HepG2 (cell line): ENCODE data around the gene SLC22A23. TPM values are rescaled to one million over a fixed set of nuclear protein-coding genes. Genes with fewer than 3 reads are reported as not detected.
A peak's percentile ranks its signal among the peaks of the same experiment; 100 is the strongest.

Experiments used
- ATF7 ChIP-seq, 2 experiments: fragments of 450-650 bp in 1 of 2; sonication (generic) in 1 of 2; formaldehyde crosslinking in 1 of 2; IDR thresholded peaks; 2 replicates each; pipeline versions ENCODE4 v1.4.0 to v1.6.1; 2016 to 2020; ENCODE audit warnings: antibody characterized with exemption in 1 of 2, mild to moderate bottlenecking in 1 of 2, missing genetic modification reagents in 1 of 2
- ATF7-NPFF ChIP-seq: sonication (generic); formaldehyde crosslinking; IDR thresholded peaks from 2 replicates; pipeline ENCODE4 v1.8.1; 2023; ENCODE audit warnings: mild to moderate bottlenecking, low read depth, missing genetic modification reagents, moderate library complexity
- BHLHE40 ChIP-seq: IDR thresholded peaks from 2 replicates; pipeline ENCODE4 v1.6.1; 2011; ENCODE audit warnings: low read length, improper control_type of control experiment
- GLI4 ChIP-seq: sonication (generic); formaldehyde crosslinking; IDR thresholded peaks from 2 replicates; pipeline ENCODE4 v1.5.1; 2020; ENCODE audit warnings: missing genetic modification reagents, mild to moderate bottlenecking, moderate library complexity, borderline replicate concordance
- HNF4A ChIP-seq: sonication (generic); formaldehyde crosslinking; IDR thresholded peaks from 2 replicates; pipeline ENCODE4 v1.4.0; 2020; ENCODE audit warnings: missing genetic modification reagents
- NR2F1 ChIP-seq, 2 experiments: fragments of 450-650 bp in 1 of 2; formaldehyde crosslinking in 1 of 2; IDR thresholded peaks; 2 replicates each; pipeline versions ENCODE4 v1.5.0 to v1.6.1; 2016 to 2020; ENCODE audit warnings: mild to moderate bottlenecking in 1 of 2, missing compliant biosample characterization in 1 of 2, missing genetic modification reagents in 1 of 2, moderate library complexity in 1 of 2
- SATB2 ChIP-seq: sonication (generic); formaldehyde crosslinking; IDR thresholded peaks from 2 replicates; pipeline ENCODE4 v1.5.0; 2020; ENCODE audit warnings: missing genetic modification reagents
- SMAD3 ChIP-seq: sonication (generic); formaldehyde crosslinking; IDR thresholded peaks from 2 replicates; pipeline ENCODE4 v1.4.0; 2020; ENCODE audit warnings: missing genetic modification reagents
- ZFP37 ChIP-seq: sonication (generic); formaldehyde crosslinking; IDR thresholded peaks from 2 replicates; pipeline ENCODE4 v1.4.0; 2020; ENCODE audit warnings: missing genetic modification reagents, borderline replicate concordance
- ZNF17 ChIP-seq: sonication (generic); formaldehyde crosslinking; IDR thresholded peaks from 2 replicates; pipeline ENCODE4 v1.5.0; 2020; ENCODE audit warnings: mild to moderate bottlenecking, missing genetic modification reagents
- ZNF616 ChIP-seq: sonication (generic); formaldehyde crosslinking; IDR thresholded peaks from 2 replicates; pipeline ENCODE4 v1.5.0; 2020; ENCODE audit warnings: low read depth, mild to moderate bottlenecking, missing genetic modification reagents
- ZNF720 ChIP-seq: sonication (generic); formaldehyde crosslinking; IDR thresholded peaks from 2 replicates; pipeline ENCODE4 v1.4.0; 2020; ENCODE audit warnings: missing genetic modification reagents
- ZNF790 ChIP-seq: sonication (generic); formaldehyde crosslinking; IDR thresholded peaks from 2 replicates; pipeline ENCODE4 v1.8.0; 2022; ENCODE audit warnings: missing genetic modification reagents, mild to moderate bottlenecking, borderline replicate concordance
- ZNF839 ChIP-seq: sonication (generic); formaldehyde crosslinking; IDR thresholded peaks from 2 replicates; pipeline ENCODE4 v1.4.0; 2020; ENCODE audit warnings: missing genetic modification reagents, mild to moderate bottlenecking, borderline replicate concordance
- ZZZ3 ChIP-seq: sonication (generic); formaldehyde crosslinking; IDR thresholded peaks from 2 replicates; pipeline ENCODE4 v1.4.0; 2020; ENCODE audit warnings: missing genetic modification reagents, mild to moderate bottlenecking, borderline replicate concordance
- polyA plus RNA-seq, 8 experiments: library from polyadenylated mRNA; depleted of rRNA in 3 of 8; stranded (reverse) in 7 of 8; unstranded in 1 of 8; fragments of >200 nt; fragmentation: Illumina TruSeq in 4 of 8; extraction: Trizol in 4 of 8; gene quantifications; 2 replicates each; pipeline versions ENCODE4 v1.2.1 to v1.2.3, GENCODE V29; 2011 to 2016; ENCODE audit warnings: low read depth in 4 of 8, missing spikeins in 1 of 8, mixed read lengths in 1 of 8; ENCODE audit not compliant: insufficient read depth in 1 of 8
- total RNA-seq, 5 experiments: library from RNA; depleted of rRNA; stranded (reverse); fragments of >200 nt; fragmentation: Illumina TruSeq; extraction: Trizol; gene quantifications; 2 replicates each; pipeline ENCODE4 v1.2.3, GENCODE V29; 2016; ENCODE audit warnings: low read depth in 1 of 5
- TF ChIP-seq, protein P1 (sequence below): sonication (generic); formaldehyde crosslinking; IDR thresholded peaks from 2 replicates; pipeline ENCODE4 v1.5.0; 2020; ENCODE audit warnings: mild to moderate bottlenecking, missing genetic modification reagents
- TF ChIP-seq, protein P2 (sequence below): sonication (generic); formaldehyde crosslinking; IDR thresholded peaks from 2 replicates; pipeline ENCODE4 v1.5.1; 2020; ENCODE audit warnings: mild to moderate bottlenecking, missing genetic modification reagents, borderline replicate concordance
- TF ChIP-seq, protein P3 (sequence below): sonication (generic); formaldehyde crosslinking; IDR thresholded peaks from 2 replicates; pipeline ENCODE4 v1.5.0; 2020; ENCODE audit warnings: mild to moderate bottlenecking, low read depth, missing genetic modification reagents, borderline replicate concordance
- TF ChIP-seq, protein P4 (sequence below): sonication (generic); formaldehyde crosslinking; IDR thresholded peaks from 2 replicates; pipeline ENCODE4 v1.5.1; 2020; ENCODE audit warnings: missing genetic modification reagents, mild to moderate bottlenecking, borderline replicate concordance

SLC22A23 gene
- total and polyA plus RNA-seq, 2 of the 13 experiments (the other 11 are each of a cell fraction or from before 2014, with no cell fraction given): 11.8 to 17.5 TPM

DNA sequence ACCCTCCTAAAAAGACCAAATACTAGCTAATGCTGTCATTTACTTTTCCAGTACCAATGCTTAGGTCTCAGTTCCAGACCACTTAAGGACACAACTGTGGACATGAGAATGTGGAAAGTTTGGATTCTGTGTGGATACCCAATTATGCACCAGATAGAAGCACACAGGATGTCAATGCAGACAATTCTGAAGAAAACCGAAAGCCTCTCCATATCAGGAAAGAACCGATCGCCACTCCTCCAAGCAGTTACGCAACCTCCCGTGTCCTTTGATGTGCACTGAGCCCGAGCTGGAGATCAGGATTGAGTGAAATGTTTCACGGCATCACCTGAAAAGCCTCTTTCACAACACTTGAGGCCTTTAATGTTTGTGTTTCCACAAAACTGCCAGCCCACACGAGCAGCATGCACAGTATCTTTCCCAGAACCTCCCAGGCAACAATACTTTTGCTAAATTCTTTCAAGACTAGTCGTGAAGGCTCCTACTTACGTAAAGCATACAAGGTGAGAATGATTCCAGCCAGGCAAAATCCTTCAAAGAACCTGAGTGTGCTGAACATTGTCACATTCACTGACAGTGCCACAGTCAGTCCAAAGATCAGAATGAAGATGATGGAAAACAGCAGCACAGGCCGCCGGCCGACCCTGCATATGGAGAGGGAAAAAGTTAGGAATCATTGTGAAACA is 47.0 kb downstream of the SLC22A23 start (continued):
- TF ChIP-seq HNF4A (CRISPR knock-in tag) (peak; percentile 91), ZNF790 (peak; percentile 77; the same call in 1 of the 2 replicates), ZZZ3 (CRISPR knock-in tag) (no peak; the same call in 1 of the 2 replicates), NR2F1 (CRISPR knock-in tag; IDR thresholded peaks at IDR 0.05) (peak; percentile 40 to 64; a peak in 3 of 4 replicates), ZFP37 (CRISPR knock-in tag) (peak; percentile 90; the same call in 1 of the 2 replicates), GLI4 (CRISPR knock-in tag) (peak; percentile 67; the same call in 1 of the 2 replicates), SMAD3 (CRISPR knock-in tag) (peak; percentile 99), ATF7 (IDR thresholded peaks at IDR 0.05) (0 out of 2 replicates have a peak, but pooled peaks have one; percentile 44), ATF7 (CRISPR knock-in tag; IDR thresholded peaks at IDR 0.05) (peak; percentile 84; the same call in 1 of the 2 replicates), ZNF839 (CRISPR knock-in tag) (no peak), SATB2 (CRISPR knock-in tag) (no peak), ATF7-NPFF (peak; percentile 25; the same call in 1 of the 2 replicates), ZNF616 (CRISPR knock-in tag) (peak; percentile 53; the same call in 1 of the 2 replicates), ZNF17 (CRISPR knock-in tag) (no peak), BHLHE40 (peak; percentile 89), ZNF720 (no peak)
- TF ChIP-seq, protein P1, sequence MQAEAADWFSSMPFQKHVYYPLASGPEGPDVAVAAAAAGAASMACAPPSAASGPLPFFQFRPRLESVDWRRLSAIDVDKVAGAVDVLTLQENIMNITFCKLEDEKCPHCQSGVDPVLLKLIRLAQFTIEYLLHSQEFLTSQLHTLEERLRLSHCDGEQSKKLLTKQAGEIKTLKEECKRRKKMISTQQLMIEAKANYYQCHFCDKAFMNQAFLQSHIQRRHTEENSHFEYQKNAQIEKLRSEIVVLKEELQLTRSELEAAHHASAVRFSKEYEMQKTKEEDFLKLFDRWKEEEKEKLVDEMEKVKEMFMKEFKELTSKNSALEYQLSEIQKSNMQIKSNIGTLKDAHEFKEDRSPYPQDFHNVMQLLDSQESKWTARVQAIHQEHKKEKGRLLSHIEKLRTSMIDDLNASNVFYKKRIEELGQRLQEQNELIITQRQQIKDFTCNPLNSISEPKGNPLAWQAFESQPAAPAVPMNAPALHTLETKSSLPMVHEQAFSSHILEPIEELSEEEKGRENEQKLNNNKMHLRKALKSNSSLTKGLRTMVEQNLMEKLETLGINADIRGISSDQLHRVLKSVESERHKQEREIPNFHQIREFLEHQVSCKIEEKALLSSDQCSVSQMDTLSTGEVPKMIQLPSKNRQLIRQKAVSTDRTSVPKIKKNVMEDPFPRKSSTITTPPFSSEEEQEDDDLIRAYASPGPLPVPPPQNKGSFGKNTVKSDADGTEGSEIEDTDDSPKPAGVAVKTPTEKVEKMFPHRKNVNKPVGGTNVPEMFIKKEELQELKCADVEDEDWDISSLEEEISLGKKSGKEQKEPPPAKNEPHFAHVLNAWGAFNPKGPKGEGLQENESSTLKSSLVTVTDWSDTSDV (CRISPR knock-in tag): no peak
- TF ChIP-seq, protein P2, sequence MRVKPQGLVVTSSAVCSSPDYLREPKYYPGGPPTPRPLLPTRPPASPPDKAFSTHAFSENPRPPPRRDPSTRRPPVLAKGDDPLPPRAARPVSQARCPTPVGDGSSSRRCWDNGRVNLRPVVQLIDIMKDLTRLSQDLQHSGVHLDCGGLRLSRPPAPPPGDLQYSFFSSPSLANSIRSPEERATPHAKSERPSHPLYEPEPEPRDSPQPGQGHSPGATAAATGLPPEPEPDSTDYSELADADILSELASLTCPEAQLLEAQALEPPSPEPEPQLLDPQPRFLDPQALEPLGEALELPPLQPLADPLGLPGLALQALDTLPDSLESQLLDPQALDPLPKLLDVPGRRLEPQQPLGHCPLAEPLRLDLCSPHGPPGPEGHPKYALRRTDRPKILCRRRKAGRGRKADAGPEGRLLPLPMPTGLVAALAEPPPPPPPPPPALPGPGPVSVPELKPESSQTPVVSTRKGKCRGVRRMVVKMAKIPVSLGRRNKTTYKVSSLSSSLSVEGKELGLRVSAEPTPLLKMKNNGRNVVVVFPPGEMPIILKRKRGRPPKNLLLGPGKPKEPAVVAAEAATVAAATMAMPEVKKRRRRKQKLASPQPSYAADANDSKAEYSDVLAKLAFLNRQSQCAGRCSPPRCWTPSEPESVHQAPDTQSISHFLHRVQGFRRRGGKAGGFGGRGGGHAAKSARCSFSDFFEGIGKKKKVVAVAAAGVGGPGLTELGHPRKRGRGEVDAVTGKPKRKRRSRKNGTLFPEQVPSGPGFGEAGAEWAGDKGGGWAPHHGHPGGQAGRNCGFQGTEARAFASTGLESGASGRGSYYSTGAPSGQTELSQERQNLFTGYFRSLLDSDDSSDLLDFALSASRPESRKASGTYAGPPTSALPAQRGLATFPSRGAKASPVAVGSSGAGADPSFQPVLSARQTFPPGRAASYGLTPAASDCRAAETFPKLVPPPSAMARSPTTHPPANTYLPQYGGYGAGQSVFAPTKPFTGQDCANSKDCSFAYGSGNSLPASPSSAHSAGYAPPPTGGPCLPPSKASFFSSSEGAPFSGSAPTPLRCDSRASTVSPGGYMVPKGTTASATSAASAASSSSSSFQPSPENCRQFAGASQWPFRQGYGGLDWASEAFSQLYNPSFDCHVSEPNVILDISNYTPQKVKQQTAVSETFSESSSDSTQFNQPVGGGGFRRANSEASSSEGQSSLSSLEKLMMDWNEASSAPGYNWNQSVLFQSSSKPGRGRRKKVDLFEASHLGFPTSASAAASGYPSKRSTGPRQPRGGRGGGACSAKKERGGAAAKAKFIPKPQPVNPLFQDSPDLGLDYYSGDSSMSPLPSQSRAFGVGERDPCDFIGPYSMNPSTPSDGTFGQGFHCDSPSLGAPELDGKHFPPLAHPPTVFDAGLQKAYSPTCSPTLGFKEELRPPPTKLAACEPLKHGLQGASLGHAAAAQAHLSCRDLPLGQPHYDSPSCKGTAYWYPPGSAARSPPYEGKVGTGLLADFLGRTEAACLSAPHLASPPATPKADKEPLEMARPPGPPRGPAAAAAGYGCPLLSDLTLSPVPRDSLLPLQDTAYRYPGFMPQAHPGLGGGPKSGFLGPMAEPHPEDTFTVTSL: peak; percentile 98
- TF ChIP-seq, protein P3, sequence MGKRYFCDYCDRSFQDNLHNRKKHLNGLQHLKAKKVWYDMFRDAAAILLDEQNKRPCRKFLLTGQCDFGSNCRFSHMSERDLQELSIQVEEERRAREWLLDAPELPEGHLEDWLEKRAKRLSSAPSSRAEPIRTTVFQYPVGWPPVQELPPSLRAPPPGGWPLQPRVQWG (CRISPR knock-in tag): no peak
- TF ChIP-seq, protein P4, sequence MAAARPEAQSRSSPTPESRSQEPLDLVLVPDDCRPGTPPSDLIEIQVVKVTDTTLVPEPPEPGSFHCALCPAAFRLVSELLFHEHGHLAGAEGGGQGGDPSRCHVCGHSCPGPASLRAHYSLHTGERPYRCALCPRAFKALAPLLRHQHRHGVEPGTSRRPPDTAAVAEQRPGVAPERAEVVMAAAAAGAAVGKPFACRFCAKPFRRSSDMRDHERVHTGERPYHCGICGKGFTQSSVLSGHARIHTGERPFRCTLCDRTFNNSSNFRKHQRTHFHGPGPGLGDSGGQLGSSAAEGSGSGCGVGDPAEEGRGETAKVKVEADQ (CRISPR knock-in tag): 0 out of 2 replicates have a peak, but pooled peaks have one; percentile 87
